AG09309 (cell line): ENCODE data around the gene NUMA1.
A peak's percentile ranks its signal among the peaks of the same experiment; 100 is the strongest.

Source experiments
- DNase-seq: peaks from one replicate; pipeline ENCODE4 v3.0.0-alpha.2; 2010; ENCODE audit warnings: low read depth
- H3K4me3 ChIP-seq: 2 replicates; pipeline ENCODE4 v1.5.1; 2011; ENCODE audit warnings: mild to moderate bottlenecking, low read depth, low read length, moderate library complexity; ENCODE audit not compliant: control insufficient read depth
- CTCF ChIP-seq: IDR thresholded peaks from 2 replicates; pipeline ENCODE4 v1.5.1; 2011; ENCODE audit warnings: mild to moderate bottlenecking, low read depth, low read length, inconsistent platforms; ENCODE audit not compliant: insufficient read depth, control insufficient read depth; ENCODE audit errors: missing control alignments

NUMA1 gene

GRCh38 chr11:71963468-71963867 lies 116.9 kb downstream of the NUMA1 start:
- no peak overlapping the region for H3K4me3 ChIP-seq
- TF ChIP-seq CTCF, result no peak
- DNase-seq, result no peak

- H3K4me3 ChIP-seq, result no peak overlapping the region
- DNase-seq, result peak; percentile 23
- no peak for TF ChIP-seq CTCF
These were observed 117.8 kb downstream of the NUMA1 start for GRCh38 chr11:71962428-71963038.

GRCh38 chr11:71955898-71956456 lies 124.4 kb downstream of the NUMA1 start:
- H3K4me3 ChIP-seq, result no peak overlapping the region
- DNase-seq, result no peak
- TF ChIP-seq CTCF, result no peak
